Right kidney (tissue), 1 donor: ENCODE results near the gene TMPRSS3.

ENCODE experiments used
- DNase-seq: peaks from one replicate; pipeline ENCODE4 v3.0.0-alpha.2; 2016

The TMPRSS3 gene

GRCh38 chr21:42407476-42407875, 11.6 kb upstream of the TMPRSS3 start:
- DNase-seq = no peak

- no peak for DNase-seq
Observed at GRCh38 chr21:42406866-42407265, 11.0 kb upstream of the TMPRSS3 start.

GRCh38 chr21:42406201-42406621, 10.4 kb upstream of the TMPRSS3 start:
- no peak for DNase-seq

DNA sequence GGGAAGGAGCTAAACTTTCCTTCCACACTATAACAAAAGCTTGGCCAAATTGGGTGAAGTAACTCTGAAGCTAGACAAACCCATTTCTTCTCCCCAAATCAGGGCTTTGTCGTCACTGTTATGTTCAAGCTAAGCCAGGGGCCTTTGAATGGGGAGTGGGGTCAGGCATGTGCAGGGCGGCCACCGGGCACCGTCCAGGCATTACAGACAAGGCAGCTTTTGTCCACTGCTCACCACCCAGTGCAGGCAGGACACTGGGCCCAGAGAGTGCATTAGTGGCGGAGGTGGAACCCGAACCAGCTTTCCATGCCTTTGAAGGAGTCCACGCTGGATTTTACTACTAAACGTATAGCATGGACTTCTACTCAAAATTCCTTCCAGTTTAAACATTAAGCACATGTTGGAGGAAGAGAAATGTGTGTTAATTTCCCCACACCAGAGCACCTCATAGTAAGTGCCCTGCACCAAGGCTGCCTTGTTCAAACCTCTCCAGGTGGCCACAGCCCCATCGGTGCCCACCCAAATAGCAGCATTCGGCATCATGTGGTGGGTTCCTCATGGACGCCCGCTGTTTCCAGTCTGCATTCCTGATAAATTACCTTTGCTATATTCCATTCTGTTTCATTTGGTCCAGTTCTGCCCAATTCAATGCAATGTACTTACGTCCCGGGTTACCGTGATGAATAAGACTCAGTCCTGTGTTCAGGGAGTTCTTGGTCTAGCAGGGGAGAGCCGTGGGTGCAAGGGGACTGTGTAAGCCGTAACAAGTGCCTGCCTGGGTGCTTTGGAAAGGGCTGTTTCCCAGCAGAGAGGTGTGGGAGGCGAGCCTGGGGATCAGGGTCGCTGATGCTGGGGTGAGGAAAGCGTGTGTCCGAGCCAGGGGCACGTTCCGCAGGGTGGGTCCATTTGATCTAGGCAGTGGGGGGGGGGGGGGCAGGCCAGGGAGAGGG, 9.5 kb upstream of the TMPRSS3 start:
- no peak for DNase-seq

DNA sequence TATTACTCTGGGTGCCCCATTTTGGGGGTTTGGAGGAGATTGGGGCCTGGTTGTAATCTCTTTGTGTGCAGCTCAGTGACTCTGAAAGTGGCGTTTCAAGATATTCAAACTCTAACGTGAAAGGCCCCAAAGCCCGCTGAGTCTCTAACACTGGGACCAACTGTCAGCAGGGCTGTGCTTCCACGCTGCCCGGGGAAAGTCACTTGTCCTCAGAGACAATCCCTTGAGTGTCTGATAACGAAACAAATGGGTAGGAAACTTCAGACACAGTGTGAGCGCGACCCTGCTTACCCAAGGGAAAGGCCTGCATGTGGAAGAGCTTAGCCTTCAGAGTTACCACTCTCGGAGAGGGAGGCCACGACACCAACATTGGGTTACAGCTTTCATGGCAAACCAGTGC, 8.7 kb upstream of the TMPRSS3 start:
- DNase-seq = no peak

- no peak for DNase-seq
Observed at GRCh38 chr21:42403611-42404231, 7.9 kb upstream of the TMPRSS3 start, which contains the start of gene UBASH3A. Gene UBASH3A, plus strand, starts transcription at chr21:42403902. Its CDS starts 44 bp downstream, at chr21:42403946.

DNA sequence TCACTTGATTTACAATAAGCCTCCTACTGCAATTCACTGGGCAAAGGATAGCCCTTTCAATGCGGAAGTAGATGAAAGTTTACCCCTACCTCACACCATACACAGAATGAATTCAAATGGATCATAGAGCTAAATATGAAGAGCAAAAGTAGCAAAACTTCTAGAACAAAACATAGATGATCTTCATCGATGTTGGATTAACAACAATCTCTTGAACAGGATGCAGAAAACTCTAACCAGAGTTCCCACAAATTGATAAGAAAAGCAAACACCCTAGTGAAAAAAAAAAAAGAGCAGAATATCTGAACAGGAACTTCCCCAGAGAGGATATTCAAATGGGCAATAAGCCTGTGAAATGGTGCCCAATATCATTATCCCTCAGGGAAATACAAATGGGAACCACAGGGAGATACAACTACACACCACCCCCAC, 6.0 kb upstream of the TMPRSS3 start:
- no peak for DNase-seq

GRCh38 chr21:42401154-42401553, 5.3 kb upstream of the TMPRSS3 start:
- DNase-seq = no peak

DNA sequence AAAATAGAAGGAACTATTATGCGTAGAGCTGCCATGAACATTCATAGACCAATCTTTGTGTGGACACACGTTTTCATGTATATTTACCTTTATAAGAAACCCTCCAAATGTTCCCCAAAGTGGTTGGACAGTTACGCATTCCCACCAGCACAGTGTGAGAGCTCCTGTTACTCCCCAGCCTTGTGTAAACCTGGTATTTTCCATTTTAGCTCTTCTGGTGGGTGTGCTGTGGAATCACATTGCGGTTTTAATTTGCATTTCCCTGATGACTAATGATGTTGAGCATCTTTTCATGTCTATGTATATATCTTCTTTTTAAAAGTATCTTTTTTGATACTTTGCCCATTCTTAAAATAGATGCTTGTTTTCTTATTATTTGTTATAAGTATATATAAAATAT, 4.7 kb upstream of the TMPRSS3 start:
- DNase-seq = no peak

DNA sequence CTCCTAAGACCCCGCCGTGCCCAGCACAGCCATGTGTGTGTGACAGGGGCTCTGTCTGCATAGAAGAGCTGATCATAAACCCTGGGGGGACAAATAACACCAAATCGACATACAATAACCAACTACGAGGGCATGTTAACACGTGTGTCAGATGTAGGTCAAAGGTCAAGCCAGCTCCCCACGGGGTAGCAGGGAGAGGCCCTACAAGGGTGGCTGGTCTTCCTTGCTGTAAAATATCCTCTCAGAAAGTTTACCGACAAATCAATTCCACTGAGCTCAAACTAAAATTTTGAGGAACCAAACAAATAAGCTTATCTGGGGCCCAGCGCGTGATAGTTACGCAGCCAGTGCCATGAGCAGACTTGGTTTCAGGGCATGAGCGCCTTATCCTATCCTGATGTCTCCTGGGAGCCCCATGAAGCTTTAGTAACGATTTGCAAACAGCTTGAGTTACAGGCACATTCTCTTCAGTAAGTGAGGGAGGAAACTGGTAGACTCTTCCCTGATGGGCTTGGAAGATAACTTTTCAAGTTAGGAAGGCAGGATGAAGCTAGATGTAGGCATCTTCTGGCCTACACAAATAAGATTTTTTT, 2.7 kb upstream of the TMPRSS3 start:
- DNase-seq = no peak

DNA sequence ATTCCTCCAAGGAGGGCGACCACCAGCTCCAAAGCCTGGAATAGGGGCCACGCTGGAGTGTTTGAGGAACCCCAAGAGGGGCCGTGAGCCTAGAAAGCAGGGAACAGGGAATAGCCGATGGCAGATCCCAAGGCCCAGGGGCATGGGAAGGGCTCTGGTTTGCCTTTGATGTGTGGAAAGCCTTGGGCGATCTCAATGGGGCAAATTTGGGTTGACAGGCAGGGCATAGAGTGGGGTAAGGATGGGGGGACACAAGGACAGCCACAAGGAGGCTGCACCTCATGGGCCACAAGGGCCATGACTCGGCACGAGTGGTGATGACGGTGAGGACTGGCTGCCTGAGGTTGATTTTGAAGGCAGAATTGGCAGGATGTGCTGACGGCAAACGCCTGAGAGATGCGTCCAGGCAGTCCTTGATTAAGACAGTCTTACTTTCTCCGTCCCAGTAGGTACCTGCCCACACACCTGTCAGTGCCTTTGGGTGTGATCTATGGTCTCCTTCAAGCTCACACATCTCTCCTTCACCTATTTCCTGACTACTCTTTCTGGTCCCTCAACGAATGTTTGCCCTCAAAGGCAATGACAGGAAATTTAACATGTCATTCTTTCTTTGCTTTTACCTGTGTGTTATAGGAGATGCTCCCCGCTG, 2.0 kb upstream of the TMPRSS3 start:
- DNase-seq = no peak

- no peak for DNase-seq
Observed at GRCh38 chr21:42396799-42397745, 1.2 kb upstream of the TMPRSS3 start.

DNA sequence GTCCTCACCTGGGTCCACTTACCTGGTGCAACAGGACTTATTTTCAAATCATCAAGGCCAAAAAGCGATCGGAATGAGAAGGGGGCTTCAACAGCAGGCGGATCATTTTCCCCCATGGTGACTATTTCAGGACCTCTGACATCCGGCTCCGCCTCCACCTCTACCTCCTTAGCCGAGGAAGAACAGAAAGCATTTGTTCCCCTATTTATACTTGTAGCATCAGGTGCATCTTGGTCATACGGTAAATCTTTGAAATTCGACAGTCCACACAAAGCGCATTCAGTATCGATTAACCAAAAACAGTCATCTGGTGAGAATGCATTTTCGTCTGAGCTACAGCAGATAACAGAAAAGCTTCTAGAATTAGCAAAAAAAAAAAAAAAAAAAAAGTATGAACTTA, 550 bp downstream of the TMPRSS3 start:
- no peak for DNase-seq

DNA sequence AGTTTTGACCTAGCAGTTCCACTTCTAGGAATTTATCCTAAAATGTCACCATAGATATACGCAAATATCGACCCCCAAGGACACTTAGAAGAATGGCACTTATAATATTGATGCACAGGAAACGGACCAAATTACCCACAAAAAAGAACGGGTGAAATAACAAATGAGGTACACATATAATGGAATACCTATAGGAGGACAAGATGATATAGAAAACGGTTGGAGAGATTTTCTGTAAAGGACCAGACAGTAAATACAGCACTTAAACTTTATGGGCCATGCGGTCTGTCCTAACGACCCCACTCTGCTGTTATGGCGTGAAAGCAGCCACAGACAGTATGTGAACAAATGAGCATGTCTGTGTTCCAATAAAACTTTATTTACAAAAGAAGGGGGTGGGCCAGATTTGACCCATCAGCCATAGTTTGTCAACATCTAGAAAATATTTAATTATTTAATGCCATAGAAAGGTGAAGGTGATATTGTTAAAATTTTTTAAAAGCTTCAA, 2.4 kb downstream of the TMPRSS3 start:
- DNase-seq = no peak

DNA sequence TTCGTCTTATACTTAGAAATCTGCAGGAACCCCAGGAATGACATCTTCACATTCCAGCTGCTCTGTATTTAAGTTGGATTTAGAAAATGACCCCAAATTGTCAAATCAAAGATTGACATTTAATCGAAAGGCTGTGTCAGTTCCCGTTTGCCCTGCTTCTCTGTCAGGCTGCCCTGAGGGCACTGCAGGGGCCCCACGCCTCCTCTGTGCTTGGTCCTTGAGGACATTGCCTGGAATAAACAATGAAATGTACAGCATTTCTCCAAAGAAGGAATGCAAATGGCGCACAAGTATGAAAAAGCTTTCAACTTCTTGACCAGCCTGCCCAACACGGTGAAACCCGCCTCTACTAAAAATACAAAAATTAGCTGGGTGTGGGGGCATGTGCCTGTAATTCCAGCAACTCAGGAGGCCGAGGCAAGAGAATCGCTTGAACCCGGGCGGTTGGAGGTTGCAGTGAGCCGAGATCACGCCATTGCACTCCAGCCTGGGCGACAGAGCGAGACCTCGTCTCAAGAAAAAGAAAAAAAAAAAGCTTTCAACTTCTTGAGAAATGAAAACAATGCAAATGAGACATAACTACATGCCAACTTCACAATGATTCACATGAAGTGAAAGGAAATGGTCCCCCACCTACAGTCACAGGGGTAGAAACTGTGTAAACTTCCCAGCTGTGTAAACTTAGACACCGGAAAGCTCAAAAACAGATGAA, 3.0 kb downstream of the TMPRSS3 start:
- DNase-seq = no peak

GRCh38 chr21:42391297-42391696, 4.6 kb downstream of the TMPRSS3 start:
- DNase-seq = no peak

DNA sequence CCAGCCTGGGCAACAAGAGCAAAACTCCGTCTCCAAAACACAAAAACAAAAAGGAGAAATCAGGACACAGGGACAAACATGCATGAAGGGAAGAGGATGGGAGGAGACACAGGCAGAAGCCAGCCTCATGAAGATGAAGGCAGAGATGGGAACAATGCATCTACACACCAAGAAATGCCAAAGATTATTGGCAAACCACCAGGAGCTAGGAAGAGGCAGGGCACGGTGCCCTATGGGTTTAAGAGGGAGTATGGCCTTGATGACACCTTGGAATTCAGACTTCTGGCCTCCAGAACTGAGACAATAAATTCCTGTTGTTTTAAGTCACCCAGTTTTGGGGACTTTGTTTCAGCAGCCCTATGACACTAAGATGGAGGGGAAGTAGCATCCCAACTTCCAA, 5.2 kb downstream of the TMPRSS3 start:
- DNase-seq = no peak

- no peak for DNase-seq
Observed at GRCh38 chr21:42390193-42390592, 5.7 kb downstream of the TMPRSS3 start.

DNA sequence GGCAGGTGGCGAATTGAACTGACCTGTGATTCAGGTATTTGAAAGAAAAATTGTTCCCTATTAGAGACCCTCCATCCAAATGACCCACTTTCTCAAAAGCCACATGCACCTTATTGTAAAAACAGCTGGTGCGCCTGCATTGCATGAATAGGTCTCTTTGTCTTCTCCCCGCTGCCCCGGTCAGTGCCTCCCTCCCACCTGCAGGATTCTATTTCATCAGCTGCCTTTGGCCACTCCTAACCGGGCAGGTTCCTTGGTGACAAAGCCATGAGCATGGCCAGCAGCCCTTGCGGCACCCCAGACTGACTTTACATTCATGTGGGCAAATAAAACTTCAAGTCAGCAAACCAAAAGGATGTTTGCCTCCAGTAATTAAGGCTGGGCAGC, 6.4 kb downstream of the TMPRSS3 start:
- DNase-seq = no peak

- peak; percentile 69 for DNase-seq
Observed at GRCh38 chr21:42388740-42389448, 7.0 kb downstream of the TMPRSS3 start.
